IMR-90 (cell line): ENCODE data around the gene NUDT1.

Experiments used
- MAFK ChIP-seq: IDR thresholded peaks from 2 replicates; pipeline ENCODE4 v1.6.1; 2012; ENCODE audit warnings: low read depth, low read length, improper control_type of control experiment
- MXI1 ChIP-seq: IDR thresholded peaks from 2 replicates; pipeline ENCODE4 v1.6.1; 2012; ENCODE audit warnings: low read depth, mild to moderate bottlenecking, low read length, moderate library complexity, borderline replicate concordance
- NFE2L2 ChIP-seq: fragments of 150-350 bp; IDR thresholded peaks from 2 replicates; pipeline ENCODE4 v1.6.1; 2016; ENCODE audit warnings: low read depth, mild to moderate bottlenecking, low read length
- POLR2A ChIP-seq: IDR thresholded peaks from 2 replicates; pipeline ENCODE4 v1.6.1; 2012; ENCODE audit warnings: mild to moderate bottlenecking, low read depth, low read length
- RAD21 ChIP-seq: IDR thresholded peaks from 2 replicates; pipeline ENCODE4 v1.6.1; 2012; ENCODE audit warnings: low read length, improper control_type of control experiment
- RCOR1 ChIP-seq: IDR thresholded peaks from 2 replicates; pipeline ENCODE4 v1.6.1; 2012; ENCODE audit warnings: mild to moderate bottlenecking, low read length, improper control_type of control experiment; ENCODE audit not compliant: insufficient replicate concordance
- RFX5 ChIP-seq: IDR thresholded peaks from 2 replicates; pipeline ENCODE4 v1.8.0; 2012; ENCODE audit warnings: low read depth, mild to moderate bottlenecking, low read length, moderate library complexity
- SMC3 ChIP-seq: fragments of 150-350 bp; IDR thresholded peaks from 2 replicates; pipeline ENCODE4 v1.6.1; 2016; ENCODE audit warnings: low read depth, mild to moderate bottlenecking, antibody characterized with exemption, low read length, moderate library complexity
- TF ChIP-seq, protein P1 (sequence below): conservative IDR thresholded peaks from 2 replicates; pipeline ENCODE4 v1.5.1; 2012; ENCODE audit warnings: mild to moderate bottlenecking, low read depth, low read length, improper control_type of control experiment
- TF ChIP-seq, protein P2 (sequence below): fragments of 150-350 bp; IDR thresholded peaks from 2 replicates; pipeline ENCODE4 v1.6.1; 2017; ENCODE audit warnings: mild to moderate bottlenecking, antibody characterized with exemption, low read length, low read depth
- TF ChIP-seq, protein P3 (sequence below): fragments of 150-350 bp; IDR thresholded peaks from 2 replicates; pipeline ENCODE4 v1.6.1; 2016; ENCODE audit warnings: low read depth, mild to moderate bottlenecking, low read length, moderate library complexity, borderline replicate concordance

DNA sequence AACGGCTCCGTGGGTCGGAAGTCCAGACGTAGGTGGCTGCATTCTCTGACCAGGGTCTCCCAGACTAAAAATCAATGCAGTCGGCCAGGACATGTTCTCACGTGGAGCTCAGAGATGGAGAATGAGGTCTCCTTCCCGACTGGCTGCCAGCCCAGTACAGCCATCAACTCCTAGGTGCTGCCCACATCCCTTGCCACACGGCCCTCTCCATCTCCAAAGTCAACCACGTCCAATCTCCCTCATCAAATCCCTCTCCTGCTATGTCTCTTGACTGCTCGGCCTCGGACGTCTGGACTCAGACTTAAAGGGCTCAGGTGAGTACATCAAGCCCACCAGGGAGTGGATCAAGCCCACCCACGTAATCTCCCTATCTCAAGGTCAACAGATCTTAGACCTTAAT, 16.2 kb upstream of the NUDT1 start:
- TF ChIP-seq POLR2A, result no peak
- TF ChIP-seq, protein P1, sequence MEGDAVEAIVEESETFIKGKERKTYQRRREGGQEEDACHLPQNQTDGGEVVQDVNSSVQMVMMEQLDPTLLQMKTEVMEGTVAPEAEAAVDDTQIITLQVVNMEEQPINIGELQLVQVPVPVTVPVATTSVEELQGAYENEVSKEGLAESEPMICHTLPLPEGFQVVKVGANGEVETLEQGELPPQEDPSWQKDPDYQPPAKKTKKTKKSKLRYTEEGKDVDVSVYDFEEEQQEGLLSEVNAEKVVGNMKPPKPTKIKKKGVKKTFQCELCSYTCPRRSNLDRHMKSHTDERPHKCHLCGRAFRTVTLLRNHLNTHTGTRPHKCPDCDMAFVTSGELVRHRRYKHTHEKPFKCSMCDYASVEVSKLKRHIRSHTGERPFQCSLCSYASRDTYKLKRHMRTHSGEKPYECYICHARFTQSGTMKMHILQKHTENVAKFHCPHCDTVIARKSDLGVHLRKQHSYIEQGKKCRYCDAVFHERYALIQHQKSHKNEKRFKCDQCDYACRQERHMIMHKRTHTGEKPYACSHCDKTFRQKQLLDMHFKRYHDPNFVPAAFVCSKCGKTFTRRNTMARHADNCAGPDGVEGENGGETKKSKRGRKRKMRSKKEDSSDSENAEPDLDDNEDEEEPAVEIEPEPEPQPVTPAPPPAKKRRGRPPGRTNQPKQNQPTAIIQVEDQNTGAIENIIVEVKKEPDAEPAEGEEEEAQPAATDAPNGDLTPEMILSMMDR, result no peak
- TF ChIP-seq, protein P2, sequence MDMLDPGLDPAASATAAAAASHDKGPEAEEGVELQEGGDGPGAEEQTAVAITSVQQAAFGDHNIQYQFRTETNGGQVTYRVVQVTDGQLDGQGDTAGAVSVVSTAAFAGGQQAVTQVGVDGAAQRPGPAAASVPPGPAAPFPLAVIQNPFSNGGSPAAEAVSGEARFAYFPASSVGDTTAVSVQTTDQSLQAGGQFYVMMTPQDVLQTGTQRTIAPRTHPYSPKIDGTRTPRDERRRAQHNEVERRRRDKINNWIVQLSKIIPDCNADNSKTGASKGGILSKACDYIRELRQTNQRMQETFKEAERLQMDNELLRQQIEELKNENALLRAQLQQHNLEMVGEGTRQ, result no peak
- TF ChIP-seq, protein P3, sequence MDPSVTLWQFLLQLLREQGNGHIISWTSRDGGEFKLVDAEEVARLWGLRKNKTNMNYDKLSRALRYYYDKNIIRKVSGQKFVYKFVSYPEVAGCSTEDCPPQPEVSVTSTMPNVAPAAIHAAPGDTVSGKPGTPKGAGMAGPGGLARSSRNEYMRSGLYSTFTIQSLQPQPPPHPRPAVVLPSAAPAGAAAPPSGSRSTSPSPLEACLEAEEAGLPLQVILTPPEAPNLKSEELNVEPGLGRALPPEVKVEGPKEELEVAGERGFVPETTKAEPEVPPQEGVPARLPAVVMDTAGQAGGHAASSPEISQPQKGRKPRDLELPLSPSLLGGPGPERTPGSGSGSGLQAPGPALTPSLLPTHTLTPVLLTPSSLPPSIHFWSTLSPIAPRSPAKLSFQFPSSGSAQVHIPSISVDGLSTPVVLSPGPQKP, result no peak
- TF ChIP-seq RAD21, result no peak
- TF ChIP-seq SMC3, result no peak
- no peak for TF ChIP-seq MXI1
- TF ChIP-seq RFX5, result no peak
- no peak for TF ChIP-seq RCOR1
- TF ChIP-seq MAFK, result no peak
- no peak for TF ChIP-seq NFE2L2
